RKO (cell line): ENCODE data around the gene INSYN1.
A peak's percentile ranks its signal among the peaks of the same experiment; 100 is the strongest.

Experiments used
- DNase-seq: peaks from one replicate; pipeline ENCODE4 v3.0.0-alpha.2; 2016; ENCODE audit warnings: low spot score

INSYN1 gene

GRCh38 chr15:73687351-73687750 lies 65.8 kb downstream of the INSYN1 start:
- no peak for DNase-seq

GRCh38 chr15:73686781-73687256 lies 66.3 kb downstream of the INSYN1 start:
- peak; percentile 90 for DNase-seq

- DNase-seq: no peak
These were observed 67.2 kb downstream of the INSYN1 start for GRCh38 chr15:73685981-73686380.
